MCF 10A (cell line): Measurements from ENCODE around the gene SLC43A3. TPM values are rescaled to one million over a fixed set of nuclear protein-coding genes. Genes with fewer than 3 reads are reported as not detected.

Experiments used
- BruUV-seq: library from RNA; stranded (reverse); fragments of 400-500 nt; replicated peaks from 2 replicates; lab custom pipeline; 2021; lab: Mats Ljungman, UMichigan
- CTCF ChIA-PET: fragments of 300-600 bp; sonication (Branson Sonifier 250); formaldehyde crosslinking; extraction: SDS; loops from one replicate; lab custom pipeline; 2021; ENCODE audit warnings: antibody characterized with exemption, inconsistent platforms; lab: Yijun Ruan, JAX
- POLR2A ChIA-PET: fragments of 300-600, 350-650 bp; sonication (Branson Sonifier 250); formaldehyde crosslinking; extraction: SDS; loops from one replicate; lab custom pipeline; 2020; ENCODE audit warnings: antibody characterized with exemption, inconsistent platforms; lab: Yijun Ruan, JAX
- DNase-seq: peaks from one replicate; pipeline ENCODE4 v3.0.0-alpha.2; 2018; ENCODE audit not compliant: unreplicated experiment
- H3K27ac Mint-ChIP-seq: one replicate; pipeline ENCODE4 v1.8.0; 2022; ENCODE audit warnings: mild to moderate bottlenecking, low read depth, mixed read lengths; ENCODE audit not compliant: unreplicated experiment
- H3K27me3 Mint-ChIP-seq: one replicate; pipeline ENCODE4 v1.8.0; 2022; ENCODE audit warnings: mixed read lengths; ENCODE audit not compliant: insufficient read depth, unreplicated experiment
- H3K36me3 Mint-ChIP-seq: one replicate; pipeline ENCODE4 v1.8.0; 2022; ENCODE audit warnings: mild to moderate bottlenecking, moderate library complexity, mixed read lengths; ENCODE audit not compliant: insufficient read depth, unreplicated experiment
- H3K4me1 Mint-ChIP-seq: one replicate; pipeline ENCODE4 v1.8.0; 2022; ENCODE audit warnings: mixed read lengths; ENCODE audit not compliant: insufficient read depth, unreplicated experiment
- H3K4me3 Mint-ChIP-seq: one replicate; pipeline ENCODE4 v1.8.0; 2022; ENCODE audit warnings: mild to moderate bottlenecking, moderate library complexity, mixed read lengths; ENCODE audit not compliant: unreplicated experiment
- H3K9me3 Mint-ChIP-seq: one replicate; pipeline ENCODE4 v1.8.0; 2022; ENCODE audit warnings: mixed read lengths; ENCODE audit not compliant: unreplicated experiment
- intact Hi-C: fragments of 100-400 bp; cut with micrococcal nuclease; formaldehyde crosslinking; loops from 2 replicates; pipeline ENCODE4 v1.14.1; 2022
- total RNA-seq: library from RNA; stranded (reverse); gene quantifications from 2 replicates; pipeline ENCODE4 v1.2.3, GENCODE V29; 2022
- TF ChIP-seq, protein P1 (sequence below): fragments of 200-600 bp; IDR thresholded peaks from one replicate; pipeline ENCODE4 v1.8.0; 2022; ENCODE audit warnings: antibody characterized with exemption, mild to moderate bottlenecking; ENCODE audit not compliant: unreplicated experiment

The SLC43A3 gene
- total RNA-seq, 1 experiment from 2014 or later: 112 TPM

- ChIA-PET POLR2A (no interaction called here), CTCF (interaction anchor here (1.0 to 1.1 kb wide), 2 partner anchors 9 to 13 kb away, joined by 3 read pairs; no protein-coding TSS in a partner anchor)
- TF ChIP-seq, protein P1, sequence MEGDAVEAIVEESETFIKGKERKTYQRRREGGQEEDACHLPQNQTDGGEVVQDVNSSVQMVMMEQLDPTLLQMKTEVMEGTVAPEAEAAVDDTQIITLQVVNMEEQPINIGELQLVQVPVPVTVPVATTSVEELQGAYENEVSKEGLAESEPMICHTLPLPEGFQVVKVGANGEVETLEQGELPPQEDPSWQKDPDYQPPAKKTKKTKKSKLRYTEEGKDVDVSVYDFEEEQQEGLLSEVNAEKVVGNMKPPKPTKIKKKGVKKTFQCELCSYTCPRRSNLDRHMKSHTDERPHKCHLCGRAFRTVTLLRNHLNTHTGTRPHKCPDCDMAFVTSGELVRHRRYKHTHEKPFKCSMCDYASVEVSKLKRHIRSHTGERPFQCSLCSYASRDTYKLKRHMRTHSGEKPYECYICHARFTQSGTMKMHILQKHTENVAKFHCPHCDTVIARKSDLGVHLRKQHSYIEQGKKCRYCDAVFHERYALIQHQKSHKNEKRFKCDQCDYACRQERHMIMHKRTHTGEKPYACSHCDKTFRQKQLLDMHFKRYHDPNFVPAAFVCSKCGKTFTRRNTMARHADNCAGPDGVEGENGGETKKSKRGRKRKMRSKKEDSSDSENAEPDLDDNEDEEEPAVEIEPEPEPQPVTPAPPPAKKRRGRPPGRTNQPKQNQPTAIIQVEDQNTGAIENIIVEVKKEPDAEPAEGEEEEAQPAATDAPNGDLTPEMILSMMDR: no peak
- intact Hi-C loops: no loop called here
- no peak for DNase-seq
- no TSS peak for BruUV-seq
- Mint-ChIP-seq H3K4me3 (no peak overlapping the region), H3K27ac (no peak overlapping the region), H3K27me3 (no peaks in the 10 kb centered on the region), H3K36me3 (no peaks in the 10 kb centered on the region), H3K9me3 (no peaks in the 10 kb centered on the region), H3K4me1 (no peaks in the 10 kb centered on the region)
Measured at GRCh38 chr11:57466680-57467079, 39.8 kb upstream of the SLC43A3 start.

- no TSS peak for BruUV-seq
- CTCF ChIA-PET: interaction anchor here (0.6 to 2.0 kb wide), 8 partner anchors 10 to 180 kb away, joined by 3 to 9 read pairs (median 4); no protein-coding TSS in a partner anchor
- DNase-seq: no peak
- H3K27me3 Mint-ChIP-seq: peaks cover 6% of the 10 kb centered on the region
- H3K27ac Mint-ChIP-seq: no peak overlapping the region
- intact Hi-C loops: no loop called here
- POLR2A ChIA-PET: no interaction called here
- no peaks in the 10 kb centered on the region for H3K36me3 Mint-ChIP-seq
- peaks cover 4% of the 10 kb centered on the region for H3K4me1 Mint-ChIP-seq
- TF ChIP-seq, protein P1: no peak
- H3K9me3 Mint-ChIP-seq: no peaks in the 10 kb centered on the region
- no peak overlapping the region for H3K4me3 Mint-ChIP-seq
Measured at GRCh38 chr11:57464539-57465181, 37.7 kb upstream of the SLC43A3 start.

DNA sequence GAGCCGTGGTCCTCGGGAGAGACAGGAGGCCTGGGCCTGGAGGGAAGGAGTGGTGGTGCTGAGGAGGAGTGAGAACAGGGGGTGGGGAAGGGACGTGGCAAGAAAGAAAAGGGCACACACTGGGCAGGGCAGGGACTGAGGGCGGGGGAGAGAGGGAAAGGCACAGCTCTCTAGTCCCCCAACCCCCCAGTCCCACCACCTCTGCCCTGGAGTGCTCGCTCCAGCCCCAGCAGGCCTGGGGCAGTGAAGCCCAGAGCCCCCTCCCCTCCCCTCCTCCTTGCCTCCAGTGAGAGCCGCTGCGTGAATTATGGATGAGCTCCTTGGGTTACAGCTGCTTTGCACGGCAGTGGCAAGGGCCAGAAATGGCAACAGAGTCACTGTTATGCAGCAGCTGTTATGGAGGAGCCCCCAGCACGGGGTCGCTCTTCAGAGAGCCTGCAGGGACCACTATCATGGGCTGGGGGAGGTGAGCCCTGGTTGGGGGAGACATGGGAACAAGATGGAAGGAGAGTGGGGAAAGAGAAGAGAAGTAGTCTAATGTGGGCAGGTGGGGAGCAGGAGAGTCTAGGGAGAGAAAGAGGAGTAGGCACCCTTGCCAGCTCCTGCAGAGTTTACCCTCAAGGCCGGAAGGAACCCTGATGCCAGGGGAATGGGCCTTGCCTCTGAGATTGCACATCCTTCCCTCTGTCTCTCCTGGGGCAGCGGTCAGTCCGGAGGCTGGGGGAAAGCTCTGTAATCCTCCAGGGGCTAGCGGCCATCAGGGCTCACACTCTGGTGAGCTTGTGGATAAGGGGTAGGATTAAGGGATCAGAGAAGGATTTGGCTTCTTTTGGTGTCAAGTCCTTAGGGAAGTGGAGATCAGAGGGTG, 37.0 kb upstream of the SLC43A3 start:
- no TSS peak for BruUV-seq
- no peak overlapping the region for H3K27ac Mint-ChIP-seq
- no peak overlapping the region for H3K4me3 Mint-ChIP-seq
- H3K9me3 Mint-ChIP-seq: no peaks in the 10 kb centered on the region
- DNase-seq: no peak
- TF ChIP-seq, protein P1: no peak
- POLR2A ChIA-PET: interaction anchor here (0.9 to 1.0 kb wide), 2 partner anchors 38 to 118 kb away, joined by 3 to 9 read pairs; no protein-coding TSS in a partner anchor
- H3K36me3 Mint-ChIP-seq: no peaks in the 10 kb centered on the region
- peaks cover 14% of the 10 kb centered on the region for H3K27me3 Mint-ChIP-seq
- intact Hi-C loops: no loop called here
- peaks cover 11% of the 10 kb centered on the region for H3K4me1 Mint-ChIP-seq
- CTCF ChIA-PET: interaction anchor here (0.7 to 2.0 kb wide), 9 partner anchors 8 to 181 kb away, joined by 3 to 9 read pairs (median 3); no protein-coding TSS in a partner anchor

DNA sequence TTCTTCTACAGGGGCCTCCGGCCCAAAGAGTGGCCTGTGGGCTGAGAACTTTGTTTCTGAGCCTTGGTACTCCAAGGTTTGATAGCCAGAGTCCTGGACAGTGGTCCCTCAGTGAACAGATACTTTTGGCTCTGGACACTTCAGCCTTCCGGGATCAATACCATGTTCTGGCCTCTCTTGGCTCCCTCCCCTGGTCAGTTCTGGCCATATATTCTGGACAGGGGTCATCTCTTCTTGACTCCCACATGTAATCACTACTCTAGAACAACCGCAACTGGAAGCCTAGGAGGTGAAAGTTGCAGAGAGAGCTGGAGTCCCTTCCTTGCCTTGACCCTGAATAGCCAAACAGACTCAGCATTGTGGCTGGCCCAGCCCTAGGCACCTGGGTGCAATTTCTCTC, 35.7 kb upstream of the SLC43A3 start:
- intact Hi-C loops: no loop called here
- Mint-ChIP-seq H3K36me3 (no peaks in the 10 kb centered on the region), H3K9me3 (no peaks in the 10 kb centered on the region), H3K4me3 (peak overlapping the region; percentile 29), H3K4me1 (peaks cover 17% of the 10 kb centered on the region), H3K27me3 (peaks cover 22% of the 10 kb centered on the region), H3K27ac (no peak overlapping the region)
- DNase-seq: no peak
- TF ChIP-seq, protein P1: no peak
- ChIA-PET CTCF (interaction anchor here (0.6 to 2.0 kb wide), 4 partner anchors 10 to 62 kb away, joined by 4 to 9 read pairs (median 5); no protein-coding TSS in a partner anchor), POLR2A (interaction anchor here (0.9 to 1.0 kb wide), 2 partner anchors 36 to 117 kb away, joined by 3 to 9 read pairs; no protein-coding TSS in a partner anchor)
- BruUV-seq: no TSS peak
